Measurements from ENCODE around the gene ZNF777.
"Not testable (repeated sequence)": the region's sequence is repeated elsewhere in the genome, so short reads cannot be mapped to it uniquely, and the experiment has no call there.

The ZNF777 gene

DNA sequence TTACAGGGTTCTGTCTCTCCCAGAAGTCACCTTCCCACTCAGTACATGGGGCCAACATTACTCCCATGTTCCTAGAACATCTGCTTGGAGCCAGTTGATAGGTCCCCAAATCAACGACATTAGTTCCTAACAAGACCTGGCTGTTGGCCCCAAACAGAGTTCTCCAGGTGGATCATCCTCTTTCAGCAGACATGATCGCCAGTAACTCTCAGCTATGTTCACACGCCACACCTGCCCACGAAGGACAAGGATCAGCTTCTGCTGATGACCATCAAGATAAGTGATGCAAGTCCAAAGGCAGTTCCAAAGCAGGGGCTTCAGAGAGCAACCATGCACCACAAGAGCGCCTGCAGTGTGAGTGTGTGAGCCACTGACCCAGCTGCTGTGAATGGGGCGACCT lies 11.0 kb downstream of the ZNF777 start:
- DNase-seq = no peak

DNA sequence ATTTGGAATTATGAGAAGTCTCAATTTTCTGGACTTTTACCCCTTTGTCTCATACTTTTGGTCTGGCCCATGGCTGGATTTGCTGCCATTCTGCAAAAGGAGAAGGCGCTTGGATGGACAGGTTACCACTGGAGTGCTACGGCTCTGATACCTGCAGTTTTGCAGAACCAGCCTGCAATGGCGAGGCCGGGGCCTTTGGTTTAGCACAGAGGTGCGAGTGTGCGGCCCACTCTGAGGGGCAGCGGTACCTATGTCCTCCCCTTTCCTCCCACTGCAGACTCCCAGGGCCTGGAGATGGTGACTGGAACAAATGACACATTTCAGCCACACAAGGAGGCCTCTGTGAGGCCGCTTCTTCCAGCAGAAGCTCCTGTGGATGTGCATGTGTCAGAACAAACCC lies 11.9 kb downstream of the ZNF777 start:
- no peak for DNase-seq

DNA sequence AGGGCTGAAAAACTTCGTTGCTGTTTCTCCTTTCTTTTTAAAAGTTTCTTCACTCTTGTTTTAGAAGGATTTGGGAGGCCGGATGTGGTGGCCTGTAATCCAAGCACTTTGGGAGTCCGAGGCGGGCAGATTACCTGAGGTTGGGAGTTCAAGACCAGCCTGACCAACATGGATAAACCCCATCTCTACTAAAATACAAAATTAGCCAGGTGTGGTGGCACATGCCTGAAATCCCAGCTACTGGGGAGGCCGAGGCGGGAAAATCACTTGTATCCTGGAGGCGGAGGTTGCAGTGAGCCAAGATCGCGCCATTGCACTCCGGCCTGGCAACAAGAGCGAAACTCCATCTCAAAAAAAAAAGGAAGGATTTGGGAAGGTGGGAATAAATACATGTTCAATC lies 14.8 kb downstream of the ZNF777 start:
- not testable (repeated sequence) for DNase-seq

DNA sequence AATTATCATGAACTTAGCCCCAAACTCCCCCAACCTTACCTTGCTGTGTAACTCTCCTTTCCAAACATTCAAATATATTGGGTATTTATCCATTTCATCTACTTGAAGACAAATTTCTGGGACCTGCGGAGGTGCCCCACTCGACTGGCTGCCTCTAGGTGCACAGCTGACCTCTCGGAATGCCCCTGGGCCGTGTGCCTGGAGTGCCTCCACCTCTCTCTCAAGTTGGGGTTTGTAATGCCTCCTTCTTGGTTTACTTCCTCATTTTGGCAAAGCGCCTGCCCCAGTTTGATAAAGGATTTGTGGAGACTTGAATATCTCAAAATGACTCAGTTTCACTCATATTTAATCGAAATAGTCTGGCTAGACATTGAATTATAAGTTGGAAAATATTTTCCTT lies 16.6 kb downstream of the ZNF777 start:
- DNase-seq = no peak

DNA sequence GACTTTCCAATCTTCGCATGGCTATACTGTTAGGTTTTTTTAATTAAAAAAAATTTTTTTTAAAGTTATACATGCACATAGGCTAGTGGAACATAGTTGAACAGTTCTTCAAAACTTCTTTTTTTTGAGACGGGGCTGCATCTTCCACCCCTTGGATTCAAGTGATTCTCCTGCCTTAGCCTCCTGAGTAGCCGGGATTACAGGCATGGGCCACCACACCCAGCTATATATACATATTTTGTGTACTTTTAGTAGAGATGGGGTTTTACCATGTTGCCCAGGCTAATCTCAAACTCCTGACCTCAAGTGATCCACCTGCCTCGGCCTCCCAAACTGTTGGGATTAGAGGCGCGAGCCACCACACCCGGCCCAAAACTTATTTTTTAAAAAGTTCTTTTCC lies 17.3 kb downstream of the ZNF777 start:
- DNase-seq = no peak

DNA sequence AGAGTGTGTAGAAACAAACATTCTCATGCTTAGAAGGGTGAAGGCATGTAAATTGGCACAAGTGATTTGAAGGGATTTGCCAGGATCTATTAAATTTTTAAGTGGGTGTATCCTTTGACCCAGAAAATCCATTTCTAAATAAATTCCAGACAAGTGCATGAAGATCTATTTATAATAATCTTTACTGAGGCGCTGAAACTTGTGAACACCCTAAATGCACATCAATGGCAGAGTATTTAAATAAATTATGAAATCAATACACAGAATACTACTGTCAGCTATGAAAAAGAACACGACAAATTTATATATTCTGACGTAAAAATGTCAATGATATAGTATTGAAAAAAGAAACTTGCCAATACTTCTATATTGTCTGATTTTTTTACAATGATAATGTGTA lies 17.9 kb downstream of the ZNF777 start:
- DNase-seq = no peak

DNA sequence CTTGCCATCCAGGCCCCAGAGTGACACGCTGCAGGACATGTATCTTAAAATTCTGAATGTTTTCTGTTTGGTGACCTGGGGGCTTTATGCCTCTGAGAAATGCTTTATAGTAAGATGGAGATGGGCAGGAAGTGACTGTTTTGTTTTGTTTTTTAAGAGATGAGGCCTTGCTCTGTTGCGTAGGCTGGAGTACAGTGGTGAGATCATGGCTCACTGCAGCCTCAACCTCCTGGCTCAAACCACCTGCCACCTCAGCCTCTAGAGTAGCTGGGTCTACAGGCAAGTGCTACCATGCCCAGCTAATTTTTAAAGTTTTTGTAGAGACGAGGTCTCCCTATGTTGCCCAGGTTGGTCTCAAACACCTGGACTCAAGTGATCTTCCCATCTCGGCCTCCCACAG lies 20.6 kb downstream of the ZNF777 start:
- DNase-seq = no peak

DNA sequence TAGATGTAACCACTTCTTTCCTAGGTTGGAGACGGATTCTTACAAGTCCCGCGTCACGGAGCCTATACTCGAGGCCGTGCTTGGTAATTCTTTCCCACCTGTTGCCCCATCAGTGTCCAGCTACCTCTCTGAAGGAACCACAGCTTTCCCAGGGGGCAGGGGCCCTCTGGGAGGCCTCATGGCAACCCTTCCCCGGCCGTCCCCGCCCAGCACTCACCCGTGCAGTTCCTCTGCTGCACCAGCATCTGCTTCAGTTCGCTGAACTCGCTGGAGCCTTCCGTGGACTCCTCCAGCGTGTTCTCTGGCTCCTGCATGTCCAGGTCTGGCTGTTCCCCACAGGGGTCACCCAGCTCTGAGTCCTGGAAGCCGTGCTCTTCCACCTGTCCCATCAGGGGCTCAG lies 24.5 kb downstream of the ZNF777 start:
- DNase-seq = no peak

DNA sequence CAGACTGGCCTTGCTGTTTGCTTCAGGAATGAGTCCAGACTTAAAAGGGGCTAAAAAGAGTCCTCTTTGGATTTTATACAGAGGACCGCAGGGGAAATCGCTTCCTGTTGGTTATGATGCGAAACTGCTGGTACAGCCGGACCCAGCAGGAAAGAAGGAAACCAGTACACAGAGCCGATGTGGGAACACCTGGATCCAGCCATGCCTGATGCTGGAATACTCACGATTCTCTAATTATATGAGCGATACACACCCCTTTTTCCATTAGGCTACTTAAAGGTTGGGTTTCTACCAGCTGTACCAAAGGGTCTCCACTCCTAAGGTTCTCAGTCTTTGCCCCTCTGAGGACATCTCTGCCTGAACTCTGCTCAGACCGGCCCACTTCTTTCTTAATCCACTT lies 27.7 kb downstream of the ZNF777 start:
- no peak for DNase-seq

DNA sequence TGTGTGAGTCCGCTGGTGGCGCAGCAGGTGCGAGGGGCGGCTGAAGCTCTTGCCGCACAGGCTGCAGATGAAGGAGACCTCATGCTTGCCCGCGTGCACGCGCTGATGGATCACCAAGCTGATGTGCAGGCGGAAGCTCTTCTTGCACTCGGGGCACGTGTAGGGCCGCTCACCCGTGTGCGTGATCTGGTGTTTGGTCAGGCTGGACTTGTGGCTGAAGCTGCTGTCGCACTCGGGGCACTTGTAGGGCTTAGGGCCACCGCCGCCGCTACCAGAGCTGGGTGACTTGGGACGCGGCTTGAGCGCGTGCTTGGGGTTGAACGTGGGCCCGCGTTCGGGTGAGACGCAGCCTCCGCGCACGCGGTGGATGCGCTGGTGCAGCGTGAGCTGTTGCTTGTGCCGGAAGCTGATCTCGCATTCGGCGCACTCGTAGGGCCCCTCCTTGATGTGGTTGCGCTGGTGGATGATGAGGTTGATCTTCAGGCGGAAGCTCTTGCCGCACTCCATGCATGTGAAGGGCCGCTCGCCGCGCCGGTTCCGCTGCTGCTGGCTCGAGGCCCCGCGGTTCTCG lies 28.7 kb downstream of the ZNF777 start:
- no peak for DNase-seq

DNA sequence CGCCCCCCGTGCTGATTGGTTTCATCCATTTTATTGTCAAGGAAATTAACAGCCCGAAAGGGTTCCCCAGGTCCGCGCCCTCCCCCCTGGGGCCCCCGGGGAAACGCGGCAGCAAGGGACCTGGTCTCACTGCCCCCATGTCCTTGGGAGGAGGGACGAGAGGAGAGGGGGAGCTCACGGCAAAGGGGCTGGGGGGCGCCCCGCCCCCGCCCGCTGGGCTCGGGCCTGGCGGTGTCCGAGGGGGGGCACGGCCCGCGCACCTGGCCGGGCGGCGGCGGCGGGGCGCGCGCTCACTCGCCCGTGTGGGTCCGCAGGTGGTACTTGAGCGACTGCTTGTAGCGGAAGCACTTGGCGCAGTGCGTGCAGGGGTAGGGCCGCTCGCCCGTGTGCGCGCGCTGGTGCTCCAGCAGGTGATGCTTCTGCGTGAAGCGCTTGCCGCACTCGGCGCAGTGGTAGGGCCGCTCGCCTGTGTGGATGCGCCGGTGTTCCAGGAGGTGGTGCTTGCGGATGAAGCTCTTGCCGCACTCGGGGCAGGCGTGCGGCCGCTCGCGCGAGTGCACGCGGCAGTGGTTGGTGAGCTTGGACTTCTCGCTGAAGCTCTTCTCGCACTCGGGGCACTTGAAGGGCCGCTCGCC lies 29.3 kb downstream of the ZNF777 start:
- DNase-seq = no peak

DNA sequence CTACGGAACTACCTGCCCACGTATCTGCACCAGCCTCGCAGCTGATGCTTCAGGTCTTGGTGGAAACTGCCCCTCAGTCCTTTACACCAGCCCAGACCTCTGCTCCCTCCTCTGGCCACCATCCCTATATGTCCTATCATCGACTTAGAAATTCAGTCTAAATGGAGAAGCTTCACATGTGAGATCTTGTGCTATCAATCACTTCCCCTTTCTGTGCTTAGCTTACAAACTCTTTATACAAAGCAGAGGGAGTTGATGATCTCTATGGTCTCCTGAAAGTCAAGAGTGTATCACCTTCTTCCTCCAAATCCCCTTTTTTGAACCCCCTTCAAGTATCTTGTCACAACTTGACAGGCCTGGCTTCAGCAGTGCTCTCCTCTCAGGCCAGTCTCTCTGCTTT lies 30.7 kb downstream of the ZNF777 start:
- no peak for DNase-seq

DNA sequence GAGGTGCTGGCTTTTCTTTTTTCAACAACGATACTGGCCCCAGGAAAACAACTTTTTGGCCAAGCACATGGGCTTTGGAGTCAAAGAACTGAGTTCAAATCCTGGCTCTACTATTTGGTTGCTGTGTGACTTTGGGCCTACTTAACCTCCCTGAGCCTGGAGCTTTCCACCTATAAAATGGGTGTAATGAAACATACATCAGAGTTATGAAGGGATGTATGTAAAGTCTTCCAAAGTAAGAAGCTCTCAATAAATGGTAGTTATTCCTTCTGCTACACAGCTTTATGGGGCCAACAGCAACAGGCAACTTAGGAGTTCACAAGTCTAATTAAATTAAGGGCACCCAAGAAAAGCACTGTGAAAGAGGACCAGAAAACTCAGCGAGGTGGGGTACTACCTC lies 33.0 kb downstream of the ZNF777 start:
- no peak for DNase-seq

DNA sequence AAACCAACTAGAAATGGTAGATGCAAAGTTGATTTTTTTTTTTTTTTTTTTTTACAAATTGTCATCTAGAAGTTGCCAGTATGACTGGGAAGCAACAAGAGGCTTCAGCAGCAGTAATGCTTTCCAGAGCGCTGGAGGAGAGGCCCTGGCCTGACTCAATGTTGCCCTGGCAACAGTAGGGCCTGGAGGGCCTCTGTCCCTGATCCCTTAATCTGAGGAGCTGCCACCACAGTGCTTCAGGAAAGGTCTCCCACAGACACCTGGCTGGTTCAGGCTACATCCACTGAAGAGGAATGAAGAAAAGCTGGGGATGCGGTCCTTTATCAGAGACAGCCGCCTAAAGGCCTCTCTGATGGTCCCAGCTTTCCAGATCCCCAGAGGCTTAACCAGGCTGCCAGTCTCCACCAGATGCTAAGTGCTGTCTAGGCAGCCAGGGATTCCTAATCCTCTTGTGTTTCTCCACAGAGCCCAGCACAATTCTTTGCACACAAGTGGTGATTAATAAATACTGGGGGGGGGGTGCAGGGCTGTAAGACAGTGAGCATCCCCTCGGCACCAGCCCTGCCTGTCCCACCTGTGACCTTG lies 33.7 kb downstream of the ZNF777 start:
- no peak for DNase-seq

DNA sequence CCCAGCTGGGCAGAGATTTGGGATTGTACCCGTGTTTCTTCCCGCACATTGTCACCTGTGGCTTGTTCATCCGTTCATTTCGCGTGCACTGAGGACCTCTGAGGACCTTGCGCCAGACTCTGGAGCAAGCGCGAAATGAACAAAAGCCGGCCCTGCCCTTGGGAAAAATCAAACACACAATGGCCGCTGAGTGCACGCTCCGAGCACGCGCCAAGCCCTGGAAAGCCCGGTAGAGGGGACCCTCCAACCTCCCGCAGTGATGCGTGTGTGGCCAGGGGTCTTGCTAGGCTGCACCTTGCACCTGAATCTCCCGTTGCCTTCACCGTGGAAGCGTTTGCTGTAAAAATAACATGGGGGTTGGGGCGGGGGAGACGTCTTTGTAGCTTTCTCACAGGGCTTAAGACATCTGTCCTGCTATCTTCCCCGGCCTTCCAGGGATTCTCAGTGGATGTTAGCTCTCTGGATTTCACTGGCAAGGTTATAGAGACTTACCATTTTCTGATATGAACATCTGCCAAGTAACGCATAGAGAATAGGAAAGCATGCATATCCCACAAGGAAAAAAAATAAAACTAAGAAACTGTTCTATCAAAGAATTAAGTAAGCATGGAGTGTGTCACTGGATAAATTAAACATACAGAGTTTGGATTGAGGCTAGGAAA lies 37.3 kb downstream of the ZNF777 start:
- DNase-seq = no peak

DNA sequence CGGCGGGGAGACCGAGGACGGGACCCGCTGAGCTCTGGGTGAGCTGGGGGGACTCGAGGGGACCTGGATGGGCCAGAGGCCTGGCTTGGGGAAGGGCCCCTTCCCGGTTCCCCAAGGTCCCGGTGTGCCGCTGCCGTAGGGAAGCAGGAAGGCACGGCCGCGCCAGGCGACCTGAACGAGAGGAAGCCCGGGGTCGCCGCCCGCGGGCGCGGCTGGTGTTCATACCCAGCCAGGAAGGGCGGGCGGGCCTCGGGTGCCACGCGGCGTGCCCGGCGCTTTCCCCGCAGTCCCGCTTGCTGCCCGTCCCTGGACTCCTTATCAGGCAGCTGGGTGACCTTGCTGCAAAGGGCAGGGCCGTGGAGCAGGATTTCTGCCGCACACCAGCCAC lies 38.0 kb downstream of the ZNF777 start:
- DNase-seq = no peak

DNA sequence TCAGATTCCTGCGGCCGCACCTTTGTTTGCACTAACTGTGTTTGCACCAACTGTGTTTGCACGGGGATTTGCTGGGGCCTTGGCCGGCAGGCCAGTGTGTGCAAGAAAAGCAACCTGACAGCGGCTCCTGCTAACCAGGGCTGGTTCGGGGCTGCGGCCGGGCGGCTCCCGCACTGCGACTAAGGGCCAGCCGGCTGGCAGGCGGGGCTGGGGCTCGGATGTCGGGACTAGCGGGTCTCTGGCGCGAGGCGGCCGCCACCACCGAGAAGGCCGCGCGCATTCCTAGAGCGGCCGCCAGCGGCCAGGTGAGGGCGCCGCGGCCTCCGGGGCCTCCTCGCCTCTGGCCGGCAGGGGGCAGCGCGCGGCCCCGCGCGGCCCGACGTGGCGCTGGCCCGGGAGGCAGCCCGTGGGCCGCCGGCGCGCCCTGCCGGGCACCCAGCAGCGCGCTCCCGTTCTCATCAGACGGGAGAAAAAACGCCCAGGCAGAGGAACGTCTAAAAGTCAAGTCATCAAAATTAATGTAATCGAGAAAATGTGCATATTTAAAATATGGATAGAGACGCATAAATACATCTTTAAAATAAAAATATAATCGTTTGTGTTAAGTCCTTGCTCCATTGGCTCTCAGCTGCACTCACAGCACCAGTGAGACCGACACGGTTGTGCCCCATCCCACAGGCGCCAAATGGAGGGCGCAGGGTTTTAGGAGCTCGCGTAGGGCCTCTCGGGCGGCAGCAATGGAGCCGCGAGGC lies 38.5 kb downstream of the ZNF777 start:
- DNase-seq = peak; percentile 65

DNA sequence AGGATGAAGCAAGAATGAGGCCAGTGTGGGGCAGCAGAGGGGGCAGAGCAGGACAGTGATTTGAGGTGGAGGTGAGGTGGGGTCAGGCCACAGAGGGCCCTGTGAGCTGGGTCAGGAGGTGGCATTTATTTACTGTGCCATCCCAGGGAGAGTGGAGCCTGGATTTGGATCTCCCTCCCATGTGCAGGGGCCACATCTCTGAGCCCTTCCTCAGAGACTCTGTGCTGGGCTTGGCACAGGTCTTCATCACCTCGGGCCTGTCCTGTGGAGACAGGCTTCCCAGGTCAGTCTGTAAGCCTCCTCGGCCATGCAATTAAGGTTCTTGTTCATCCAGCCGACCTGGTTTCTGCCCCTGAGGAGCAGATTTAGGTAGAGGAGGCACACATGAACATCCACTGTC lies 40.9 kb downstream of the ZNF777 start:
- no peak for DNase-seq

DNA sequence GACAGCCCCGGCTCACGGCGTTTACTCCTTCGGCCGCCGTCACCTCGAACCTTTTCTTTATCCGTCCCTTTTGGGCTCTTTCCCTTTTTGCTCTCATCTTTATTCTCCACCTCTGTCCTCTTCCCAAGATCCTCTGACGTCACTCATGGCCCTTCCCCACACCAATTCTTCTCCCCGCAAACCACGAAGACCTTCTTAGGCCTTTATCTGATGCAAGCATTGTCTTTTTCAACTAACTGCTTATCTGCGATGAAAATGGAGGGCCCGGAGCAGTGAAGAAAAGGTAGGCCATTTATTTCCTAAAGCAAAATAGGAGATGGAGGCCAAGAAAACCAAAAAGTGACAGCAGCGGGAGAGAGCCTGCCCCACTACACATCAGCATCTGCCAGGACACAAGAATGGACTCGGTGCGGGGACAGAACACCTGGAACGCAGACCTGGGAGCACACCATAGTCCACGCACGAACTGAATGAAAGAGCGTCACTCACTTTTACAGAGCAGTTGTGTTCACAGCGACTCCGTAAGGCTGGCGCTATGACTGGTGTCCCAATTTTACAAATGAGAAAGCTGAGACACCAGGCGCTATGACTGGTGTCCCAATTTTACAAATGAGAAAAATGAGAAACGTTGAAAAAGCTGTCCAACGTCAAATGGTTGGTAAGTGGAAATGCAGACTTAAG lies 45.3 kb downstream of the ZNF777 start:
- DNase-seq = no peak

DNA sequence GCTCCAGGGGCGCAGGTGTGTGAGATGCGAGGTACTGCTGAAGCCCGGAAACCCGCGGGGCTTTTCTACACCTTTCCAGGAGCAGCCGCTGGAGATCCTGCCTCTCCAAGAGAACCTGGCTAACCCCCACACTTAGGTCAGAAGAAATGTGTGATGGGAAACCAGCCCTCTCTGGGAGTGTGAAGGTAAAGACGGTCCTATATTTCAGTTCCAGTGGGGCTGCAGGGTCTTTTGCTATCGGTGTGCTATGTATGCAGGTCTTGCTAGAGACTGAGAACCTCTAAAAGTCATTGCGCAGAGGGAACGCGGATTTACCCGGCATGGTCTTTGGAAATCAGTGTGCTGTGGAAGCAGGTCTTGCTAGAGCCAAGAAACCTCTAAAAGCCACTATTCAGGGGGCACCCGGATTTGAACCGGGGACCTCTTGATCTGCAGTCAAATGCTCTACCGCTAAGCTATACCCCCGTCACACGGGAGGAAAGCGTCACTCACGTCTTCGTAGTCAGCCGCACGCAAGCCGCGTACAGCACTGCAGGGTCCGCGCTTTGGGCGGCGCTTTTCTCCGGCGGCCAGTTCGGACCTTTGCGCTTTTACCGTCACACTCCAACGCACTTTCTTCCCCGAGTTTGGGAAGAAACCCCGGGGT lies 46.0 kb downstream of the ZNF777 start:
- DNase-seq = no peak

DNA sequence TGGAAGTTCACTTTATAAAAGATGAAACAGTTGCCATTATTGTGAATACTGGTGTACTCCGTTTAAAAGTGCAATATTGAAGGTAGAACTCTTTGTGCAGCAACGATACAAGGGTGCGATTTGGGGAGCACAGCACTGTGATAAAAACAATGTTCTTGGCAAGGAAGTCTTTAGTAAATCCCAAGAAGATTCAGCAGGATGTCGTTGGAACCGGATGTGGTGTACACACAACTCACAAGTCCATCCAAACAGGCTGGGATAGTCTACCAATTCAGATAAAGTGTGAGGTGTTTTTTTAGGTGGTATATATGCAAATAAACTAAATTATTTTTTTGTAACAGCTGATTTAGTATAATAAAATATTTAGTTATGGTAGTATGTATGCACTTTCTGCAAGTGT lies 46.7 kb downstream of the ZNF777 start:
- DNase-seq = no peak

DNA sequence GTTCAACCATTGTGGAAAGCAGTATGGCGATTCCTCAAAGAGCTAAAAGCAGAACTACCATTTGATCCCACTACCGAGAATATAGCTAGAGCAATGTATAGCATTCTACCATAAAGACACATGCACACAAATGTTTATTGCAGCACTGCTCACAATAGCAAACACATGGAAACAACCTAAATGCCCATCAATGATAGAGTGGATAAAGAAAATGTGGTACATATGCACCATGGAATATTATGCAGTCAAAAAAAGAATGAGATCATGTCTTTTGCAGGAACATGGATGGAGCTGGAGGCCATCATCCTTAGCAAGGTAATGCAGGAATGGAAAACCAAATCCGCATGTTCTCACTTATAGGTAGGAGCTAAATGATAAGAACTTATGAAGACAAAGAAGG lies 47.8 kb downstream of the ZNF777 start:
- not testable (repeated sequence) for DNase-seq

DNA sequence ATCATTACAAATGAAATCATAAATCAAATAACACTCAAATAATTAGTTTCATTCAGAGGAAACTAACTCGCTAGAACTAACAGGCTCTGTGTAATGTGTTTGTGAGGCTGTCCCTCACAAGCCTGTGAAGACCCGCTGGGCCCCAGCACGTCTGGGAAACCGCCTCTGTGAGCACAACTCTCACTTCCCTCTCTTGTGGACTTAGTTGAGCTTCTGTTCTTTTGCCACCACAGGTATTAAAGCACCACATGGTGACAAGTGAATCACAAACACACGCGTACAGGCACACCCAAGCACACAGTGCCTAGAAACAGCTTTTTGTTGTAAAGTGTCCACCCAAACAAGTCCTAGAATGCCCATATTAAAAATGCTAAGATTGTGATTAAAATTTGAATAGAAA lies 51.0 kb downstream of the ZNF777 start:
- DNase-seq = no peak
